ENCODE measurements around the gene CDCA5. TPM values are rescaled to one million over a fixed set of nuclear protein-coding genes. Genes with fewer than 3 reads are reported as not detected.

The CDCA5 gene
- total RNA-seq, 2 donors from 2014 or later, result 3.0 to 7.3 TPM

DNA sequence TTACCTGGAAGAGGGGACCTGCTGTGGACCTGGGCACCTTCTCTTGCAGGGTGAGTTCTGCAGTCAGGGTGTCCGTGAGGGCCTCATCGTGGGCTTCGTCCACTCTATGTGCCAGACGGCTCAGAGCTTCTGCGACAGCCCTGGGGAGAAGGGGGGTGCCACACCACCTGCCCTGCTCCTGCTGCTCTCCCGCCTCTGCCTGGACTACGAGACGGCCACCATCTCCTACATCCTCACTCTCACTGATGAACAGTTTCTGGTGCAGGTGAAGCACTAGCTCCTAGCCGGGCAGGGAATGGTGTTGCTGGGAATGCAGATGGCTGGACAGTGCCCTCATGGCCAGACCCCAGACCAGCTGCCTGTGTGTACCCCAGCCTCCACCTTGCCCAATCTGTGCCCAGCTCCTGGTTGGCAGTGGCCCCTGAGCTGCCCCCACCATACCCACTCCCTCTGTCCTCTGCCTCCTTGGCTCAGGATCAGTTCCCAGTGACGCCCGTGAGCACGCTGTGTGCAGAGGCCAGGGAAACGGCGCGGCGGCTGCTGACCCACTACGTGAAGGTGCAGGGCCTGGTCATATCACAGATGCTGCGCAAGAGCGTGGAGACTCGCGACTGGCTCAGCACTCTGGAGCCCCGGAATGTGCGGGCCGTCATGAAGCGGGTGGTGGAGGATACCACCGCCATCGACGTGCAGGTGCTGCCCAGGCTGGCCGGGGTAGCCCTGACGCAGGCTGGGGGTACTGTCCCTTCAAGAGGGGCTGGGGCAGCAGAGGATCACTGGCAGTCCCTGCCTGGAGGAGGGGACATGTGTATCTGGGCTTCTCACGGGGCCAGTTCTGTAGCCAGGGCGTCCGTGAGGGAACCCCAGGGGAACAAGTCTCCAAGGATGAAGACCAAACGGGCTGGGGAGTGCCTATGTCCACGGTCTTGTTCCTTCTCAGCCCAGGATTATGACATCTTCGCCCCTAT, 25.7 kb upstream of the CDCA5 start:
- DNase-seq, result no peak
- ATAC-seq, result no peak

DNA sequence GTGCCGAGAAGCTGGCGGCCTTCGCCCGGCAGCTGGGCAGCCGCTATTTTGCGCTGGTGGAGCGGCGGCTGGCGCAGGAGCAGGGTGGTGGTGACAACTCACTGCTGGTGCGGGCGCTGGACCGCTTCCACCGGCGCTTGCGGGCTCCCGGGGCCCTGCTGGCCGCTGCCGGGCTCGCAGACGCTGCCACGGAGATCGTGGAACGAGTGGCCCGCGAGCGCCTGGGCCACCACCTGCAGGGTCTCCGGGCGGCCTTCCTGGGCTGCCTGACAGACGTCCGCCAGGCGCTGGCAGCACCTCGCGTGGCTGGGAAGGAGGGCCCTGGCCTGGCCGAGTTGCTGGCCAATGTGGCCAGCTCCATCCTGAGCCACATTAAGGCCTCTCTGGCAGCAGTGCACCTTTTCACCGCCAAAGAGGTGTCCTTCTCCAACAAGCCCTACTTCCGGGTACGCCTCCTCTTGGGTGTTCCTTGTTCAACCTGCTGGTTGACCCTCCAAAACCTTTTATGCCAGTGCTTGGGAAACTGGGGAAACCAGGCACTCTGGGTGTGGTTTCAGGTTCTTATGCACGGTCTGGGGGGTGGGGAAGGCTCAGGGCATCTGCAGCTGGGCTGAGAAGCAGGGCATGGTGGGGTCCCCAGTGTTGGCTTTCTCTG, 24.8 kb upstream of the CDCA5 start:
- ATAC-seq, result no peak
- intact Hi-C loops (cut with DNase I, micrococcal nuclease), result no loop called here
- no peak for DNase-seq

More for the DNA sequence above, 25.7 kb upstream of the CDCA5 start:
- intact Hi-C loops (cut with DNase I, micrococcal nuclease), result no loop called here

GRCh38 chr11:65107751-65108468, 24.1 kb upstream of the CDCA5 start:
- no peak for ATAC-seq
- intact Hi-C loops (cut with DNase I, micrococcal nuclease), result no loop called here
- no peak for DNase-seq

DNA sequence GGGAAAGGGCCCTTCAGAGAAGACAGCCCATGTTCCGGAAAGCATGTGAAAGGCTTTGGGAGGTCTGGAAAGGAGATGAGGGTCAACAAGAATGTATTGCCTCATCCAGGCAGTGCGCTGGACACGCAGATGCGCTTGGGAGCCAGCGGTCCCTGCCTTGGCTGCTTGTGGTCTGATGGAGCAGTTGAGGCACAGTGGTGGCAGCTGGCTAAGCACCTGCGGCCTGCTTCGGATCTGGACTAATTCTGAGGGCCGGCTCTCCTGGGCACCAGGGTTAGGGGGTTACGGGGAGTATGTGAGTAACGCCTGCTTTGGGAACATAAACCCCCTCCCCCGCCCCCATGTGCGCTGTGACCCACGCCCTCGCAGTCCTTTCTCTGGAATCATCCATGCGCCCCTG, 23.2 kb upstream of the CDCA5 start:
- DNase-seq, result no peak
- no peak for ATAC-seq
- intact Hi-C loops (cut with DNase I, micrococcal nuclease), result no loop called here

DNA sequence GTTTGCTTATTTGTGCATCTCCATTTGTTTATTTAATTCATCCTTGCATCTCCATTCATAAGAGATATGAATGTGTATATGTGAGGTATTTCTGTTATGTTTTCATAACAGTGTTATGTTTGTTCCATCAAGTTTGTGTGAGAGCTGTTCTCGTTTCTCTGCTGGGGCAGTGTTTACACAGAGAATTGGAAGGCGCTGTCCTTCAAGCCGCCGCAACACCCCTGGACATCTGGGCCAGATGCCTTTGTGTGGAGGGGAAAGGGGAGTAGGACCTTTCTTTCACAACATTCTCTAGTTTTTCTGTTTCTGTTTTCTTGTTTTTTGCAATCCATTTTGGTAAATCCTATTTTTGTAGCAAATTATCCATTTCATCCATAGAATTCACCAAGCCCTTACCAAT, 20.8 kb upstream of the CDCA5 start:
- ATAC-seq, result no peak
- intact Hi-C loops (cut with DNase I, micrococcal nuclease), result no loop called here
- no peak for DNase-seq

- DNase-seq, result no peak
- ATAC-seq, result no peak
- intact Hi-C loops (cut with DNase I, micrococcal nuclease), result no loop called here
These were observed 19.6 kb upstream of the CDCA5 start for GRCh38 chr11:65103476-65103875.

- no peak for ATAC-seq
- DNase-seq, result no peak
- intact Hi-C loops (cut with DNase I, micrococcal nuclease), result no loop called here
These were observed 18.6 kb upstream of the CDCA5 start for GRCh38 chr11:65102142-65103095.

- no peak for ATAC-seq
These were observed 17.0 kb upstream of the CDCA5 start for GRCh38 chr11:65100674-65101350.

DNA sequence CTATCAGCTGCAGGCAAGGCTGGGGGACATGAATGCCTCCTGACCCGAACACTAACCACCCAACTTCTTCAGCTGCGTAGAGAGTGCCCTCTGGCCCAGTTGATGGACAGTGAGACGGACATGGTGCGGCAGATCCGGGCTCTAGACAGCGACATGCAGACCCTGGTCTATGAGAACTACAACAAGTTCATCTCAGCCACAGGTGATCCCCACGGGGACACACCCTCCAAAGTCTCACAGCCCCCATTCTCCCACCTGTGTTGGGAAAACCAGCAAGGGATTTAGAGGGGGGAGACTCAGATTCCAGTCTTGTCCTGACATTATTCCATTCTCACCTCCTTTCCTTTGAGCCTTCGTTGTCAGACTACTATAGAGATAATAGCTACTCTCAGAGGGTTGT, 13.1 kb upstream of the CDCA5 start:
- intact Hi-C loops (cut with DNase I, micrococcal nuclease), result no loop called here
- ATAC-seq (no peak), DNase-seq (no peak)

More at GRCh38 chr11:65100674-65101350, 17.0 kb upstream of the CDCA5 start:
- intact Hi-C loops (cut with DNase I, micrococcal nuclease), result no loop called here
- no peak for DNase-seq

- peak; percentile 92 to 94 for DNase-seq
- intact Hi-C loops (cut with DNase I, micrococcal nuclease), result no loop called here
- ATAC-seq, result peak; percentile 95
These were observed 12.3 kb upstream of the CDCA5 start, which contains the start of gene VPS51 for GRCh38 chr11:65095974-65096806. Gene VPS51 (plus strand): TSS chr11:65096214. CDS start chr11:65096251, 37 bp downstream.

GRCh38 chr11:65095427-65095826, 11.6 kb upstream of the CDCA5 start:
- ATAC-seq (no peak), DNase-seq (no peak)
- intact Hi-C loops (cut with DNase I, micrococcal nuclease), result no loop called here

GRCh38 chr11:65090628-65091027, 6.8 kb upstream of the CDCA5 start:
- intact Hi-C loops (cut with DNase I, micrococcal nuclease), result no loop called here

DNA sequence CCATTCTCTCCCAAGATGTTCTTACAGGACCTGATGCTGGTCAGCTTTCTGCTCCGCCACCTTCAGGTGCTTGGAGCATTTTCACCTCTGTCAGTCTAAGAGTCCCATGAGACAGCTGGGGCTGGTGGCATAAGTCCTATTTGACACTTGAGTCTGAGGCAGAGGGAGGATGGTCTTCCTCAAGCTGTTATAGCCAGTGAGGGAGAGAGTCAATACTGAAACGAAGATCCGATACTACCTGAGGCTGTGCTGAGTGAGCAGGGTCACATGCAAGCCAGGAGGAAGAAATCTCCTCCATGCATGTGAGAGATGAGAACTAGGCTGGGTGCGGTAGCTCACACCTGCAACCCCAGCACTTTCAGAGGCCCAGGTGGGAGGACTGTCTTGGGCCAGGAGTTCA, 5.8 kb upstream of the CDCA5 start:
- ATAC-seq (no peak), DNase-seq (no peak)
- intact Hi-C loops (cut with DNase I, micrococcal nuclease), result no loop called here

More at GRCh38 chr11:65090628-65091027, 6.8 kb upstream of the CDCA5 start:
- no peak for DNase-seq
- ATAC-seq, result no peak

GRCh38 chr11:65087827-65088226, 4.0 kb upstream of the CDCA5 start:
- DNase-seq, result no peak
- ATAC-seq, result no peak
- intact Hi-C loops (cut with DNase I, micrococcal nuclease), result no loop called here

GRCh38 chr11:65087216-65087615, 3.4 kb upstream of the CDCA5 start:
- intact Hi-C loops (cut with DNase I, micrococcal nuclease), result no loop called here
- DNase-seq, result no peak
- no peak for ATAC-seq

- no peak for DNase-seq
- no peak for ATAC-seq
- intact Hi-C loops (cut with DNase I, micrococcal nuclease), result no loop called here
These were observed 3.0 kb upstream of the CDCA5 start for GRCh38 chr11:65086809-65087208.

DNA sequence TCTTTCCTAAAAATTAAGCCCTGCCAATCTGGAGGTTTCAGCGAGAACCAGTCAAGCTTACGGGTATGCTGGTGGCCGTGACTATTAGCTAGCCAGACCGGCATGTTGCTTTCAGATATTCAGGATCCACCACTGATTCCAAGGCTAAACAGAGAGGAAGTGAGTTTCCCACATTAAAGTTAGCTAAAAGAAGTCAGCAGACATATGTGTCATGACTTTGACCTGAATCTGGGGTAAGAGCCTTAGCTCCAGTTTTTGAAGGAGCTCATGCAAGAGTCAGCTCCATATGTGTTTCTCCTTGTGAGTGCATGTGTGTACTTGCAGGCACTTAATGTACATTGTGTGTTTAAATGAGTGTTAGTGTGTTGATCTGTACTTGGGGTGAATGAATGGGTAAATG, 1.6 kb upstream of the CDCA5 start:
- no peak for ATAC-seq
- intact Hi-C loops (cut with DNase I, micrococcal nuclease), result no loop called here
- no peak for DNase-seq

Measured in left colon (tissue), 2 donors.